NCI-H526 (cell line): ENCODE results near the gene SLC6A8.

ENCODE experiments used
- DNase-seq, 2 experiments: peaks; one replicate each; lab custom pipeline; 2025; lab: John Stamatoyannopoulos, UW

The SLC6A8 gene

DNA sequence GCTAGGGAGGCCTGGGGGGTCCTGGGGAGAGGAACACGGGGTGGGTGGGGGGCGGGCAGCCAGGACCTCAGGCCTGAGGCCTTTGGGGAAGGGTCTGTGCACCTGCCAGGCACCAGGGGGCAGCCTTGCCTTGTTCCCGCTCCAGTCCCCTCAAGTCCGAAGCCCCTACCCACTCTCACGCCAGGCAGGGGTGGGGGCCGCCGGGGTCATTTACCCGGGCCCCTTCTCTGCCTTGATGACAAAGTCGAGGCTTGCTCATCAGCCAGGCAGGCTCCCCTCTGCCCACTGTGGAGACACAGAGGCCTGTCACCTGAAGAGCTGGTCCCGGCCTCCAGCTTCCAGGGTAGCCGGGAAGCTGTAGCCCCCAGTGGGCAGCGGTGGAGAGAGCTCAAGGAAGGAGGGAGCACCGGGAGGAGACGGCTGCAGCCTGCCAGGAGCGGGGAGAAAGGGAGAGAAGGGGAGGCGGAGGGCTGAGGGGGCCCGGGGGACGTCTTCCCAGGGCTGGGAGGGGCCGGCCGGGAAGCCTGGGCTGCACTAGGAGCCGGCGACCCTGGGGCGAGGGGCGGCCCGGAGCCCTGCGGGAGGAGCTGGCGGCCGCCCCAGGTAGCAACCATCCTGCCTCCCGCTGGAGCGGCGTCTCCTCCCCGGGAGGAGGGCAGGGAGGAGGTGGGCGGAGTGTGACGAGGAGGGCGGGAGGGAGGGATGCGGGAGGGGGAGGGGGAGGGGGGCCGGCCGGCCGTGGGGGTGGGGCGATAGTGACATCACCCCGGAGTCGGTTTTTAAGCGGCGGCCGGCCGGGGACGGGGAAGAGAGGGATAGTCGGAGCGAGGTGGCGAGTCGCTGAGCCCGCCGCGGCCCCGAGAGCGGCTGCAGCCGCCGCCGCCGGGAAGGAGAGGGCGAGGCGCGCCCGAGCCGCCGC, at the start of gene SLC6A8:
SLC6A8 (plus strand) TSS at position 806 of the 919 bp plus-strand sequence. CDS start 649 bp downstream, outside the sequence.
- peak; percentile 50 to 79 for DNase-seq

DNA sequence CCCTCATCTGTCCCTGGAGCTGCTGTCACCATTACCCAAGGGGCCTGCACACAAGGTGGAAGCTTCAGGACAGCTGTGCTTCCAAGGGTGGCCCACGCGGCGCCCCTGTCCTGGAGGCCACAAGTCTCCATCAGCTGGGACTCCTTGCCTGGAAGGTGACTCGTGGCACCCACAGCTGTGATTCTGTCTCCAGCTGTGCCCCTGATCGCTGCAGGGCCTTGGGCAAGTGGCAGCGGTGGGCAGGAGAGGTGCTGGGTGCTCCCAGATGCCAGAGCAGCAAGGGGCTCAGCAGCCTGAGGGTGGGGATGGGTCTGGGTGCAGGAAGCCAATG, 49.7 kb upstream of the SLC6A8 start:
- no peak for DNase-seq

DNA sequence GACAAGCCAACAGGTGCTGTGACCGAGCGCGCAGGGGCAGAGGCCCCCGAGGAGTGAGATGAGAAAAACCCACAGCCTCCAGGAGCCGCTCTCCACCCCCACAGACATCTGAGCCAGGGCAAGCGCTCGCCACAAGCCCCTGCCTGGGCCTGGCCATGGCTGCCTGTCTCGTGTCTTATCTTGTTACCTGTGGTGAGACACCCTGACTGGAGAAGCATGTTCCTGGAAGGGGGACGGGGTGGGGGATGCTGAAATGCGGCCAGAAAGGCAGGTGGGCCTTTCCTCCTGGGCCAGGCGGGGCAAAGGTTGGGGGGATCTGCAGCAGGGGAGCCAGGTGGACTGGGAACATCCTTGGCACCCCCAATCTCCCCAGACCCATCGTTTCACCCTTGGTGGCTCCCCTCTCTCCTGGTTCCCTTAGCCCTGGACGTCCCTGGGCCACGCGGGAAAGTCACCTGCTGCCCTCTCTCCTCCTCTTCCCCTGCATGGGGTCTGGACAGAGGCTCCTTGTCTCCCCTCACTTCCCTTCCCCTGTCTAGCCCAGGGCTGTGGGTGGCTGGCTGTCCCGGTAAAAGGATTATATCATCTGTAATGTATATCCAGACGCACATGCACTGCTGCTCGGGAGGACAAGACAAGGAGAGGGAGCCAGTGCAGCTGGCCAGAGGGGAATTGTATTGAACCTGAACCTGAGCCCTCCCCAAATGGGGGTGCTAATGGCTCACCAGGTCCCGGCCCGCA, 49.1 kb upstream of the SLC6A8 start:
- no peak for DNase-seq

DNA sequence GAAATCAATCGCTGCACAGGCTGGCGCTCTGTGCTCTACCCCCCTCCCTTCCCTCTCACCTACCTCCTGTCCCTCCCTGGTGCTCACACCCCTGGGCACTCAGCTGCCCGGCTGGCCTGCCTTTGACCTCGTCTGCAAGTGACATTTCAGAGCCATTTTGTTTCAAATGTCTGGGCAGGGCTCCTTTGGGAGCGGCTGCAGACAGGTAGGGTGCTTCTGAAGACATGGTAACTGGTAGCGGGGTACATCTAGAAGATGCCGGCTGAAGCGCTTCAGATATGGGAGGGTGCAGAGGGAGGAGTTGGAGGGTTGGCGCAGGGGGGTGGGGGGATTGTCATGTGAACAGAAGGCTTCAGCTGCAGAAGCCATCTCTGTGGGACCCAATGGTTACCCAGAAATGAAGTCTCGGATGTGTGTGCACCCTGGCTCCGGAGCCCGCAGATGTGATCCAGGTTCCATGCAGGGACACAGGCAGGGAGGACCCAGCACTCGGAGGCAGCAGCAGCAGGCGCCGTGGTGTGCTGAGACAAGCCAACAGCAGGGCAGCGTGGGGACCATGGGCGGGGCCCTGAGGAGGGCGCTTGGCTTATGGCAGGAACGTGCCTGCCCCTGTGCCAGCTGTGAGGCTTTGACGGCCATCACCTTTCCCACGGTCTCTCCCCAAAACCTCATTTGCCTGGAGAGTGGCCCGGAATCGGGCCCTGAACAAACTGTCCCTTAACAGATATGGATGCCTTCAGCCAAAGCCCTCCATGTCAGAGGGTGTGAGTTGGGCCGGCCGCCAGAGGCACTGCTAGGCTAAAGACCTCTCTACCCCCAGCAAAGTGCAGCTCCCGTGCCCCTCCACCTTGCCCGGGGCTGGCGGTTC, 48.3 kb upstream of the SLC6A8 start:
- DNase-seq: no peak

DNA sequence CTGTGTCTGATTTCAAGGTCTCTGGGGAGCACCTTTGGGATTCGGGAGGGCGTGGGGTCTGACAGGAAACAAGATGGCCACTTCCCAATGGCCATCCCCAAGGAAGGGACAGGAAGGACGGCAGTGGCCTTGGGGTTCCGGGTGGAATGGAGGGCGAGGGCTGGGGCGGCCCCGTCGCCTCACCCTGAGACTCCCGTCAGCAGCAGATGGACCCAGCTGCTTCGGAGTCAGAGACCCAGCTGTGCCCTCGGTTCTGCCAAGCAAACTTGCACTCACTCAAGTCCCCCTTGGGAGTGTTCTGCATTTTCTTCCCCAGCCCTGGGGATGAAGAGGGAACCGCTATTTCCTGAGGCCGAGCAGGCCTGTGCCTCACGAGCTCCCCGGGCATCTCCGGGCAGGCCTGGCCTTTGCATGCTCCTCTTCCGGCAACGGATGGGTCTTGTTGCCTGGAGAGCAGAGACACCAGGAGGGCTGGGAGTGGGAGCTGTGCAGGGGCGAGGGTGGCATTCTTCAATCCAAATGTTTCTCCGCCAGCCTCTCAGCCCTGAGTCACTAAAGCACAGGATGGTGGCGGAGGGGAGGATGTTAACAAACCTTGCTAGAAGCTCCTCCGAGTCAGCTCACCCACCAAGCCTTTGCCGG, 47.6 kb upstream of the SLC6A8 start:
- DNase-seq: no peak

DNA sequence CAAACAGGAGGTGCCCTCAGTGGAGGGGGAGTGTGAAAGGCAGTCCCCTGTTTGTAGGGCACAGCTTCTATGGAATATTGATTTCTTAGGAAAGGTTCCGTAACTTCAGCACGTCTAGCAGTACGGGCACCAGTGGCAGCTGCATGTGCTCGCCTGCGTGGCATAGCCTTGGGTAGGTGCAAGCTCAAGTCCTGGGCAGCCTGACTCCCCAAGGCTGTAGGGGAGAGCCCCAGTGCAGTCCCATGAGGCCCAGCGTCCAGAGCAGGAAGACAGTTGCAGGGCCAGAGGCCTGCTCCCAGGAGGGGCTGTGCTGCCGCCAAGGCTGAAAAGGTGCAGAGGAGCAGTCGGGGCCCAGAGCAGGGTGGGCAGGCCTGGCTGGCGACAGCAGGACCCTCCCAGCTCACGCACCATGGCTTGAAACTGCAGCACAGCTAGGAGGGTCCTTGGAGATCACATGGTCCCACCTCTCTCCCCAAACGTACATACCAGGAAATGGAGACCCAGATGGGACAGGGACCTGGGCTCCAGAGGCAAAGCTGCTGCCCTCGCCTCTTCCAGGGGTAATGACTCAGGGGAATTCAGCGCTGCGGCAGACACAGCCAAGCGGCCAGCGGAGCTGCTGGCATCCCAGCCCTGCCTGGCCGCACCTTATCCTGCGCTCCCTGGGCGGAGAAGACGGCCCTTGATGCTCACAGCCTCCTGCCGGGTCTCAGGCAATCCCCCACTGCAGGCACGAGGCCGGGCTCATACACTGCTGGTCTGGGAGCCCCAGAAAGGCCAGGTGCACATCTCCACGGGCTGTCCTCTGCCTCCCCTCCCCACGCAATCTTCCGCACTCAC, 46.8 kb upstream of the SLC6A8 start:
- DNase-seq: no peak

DNA sequence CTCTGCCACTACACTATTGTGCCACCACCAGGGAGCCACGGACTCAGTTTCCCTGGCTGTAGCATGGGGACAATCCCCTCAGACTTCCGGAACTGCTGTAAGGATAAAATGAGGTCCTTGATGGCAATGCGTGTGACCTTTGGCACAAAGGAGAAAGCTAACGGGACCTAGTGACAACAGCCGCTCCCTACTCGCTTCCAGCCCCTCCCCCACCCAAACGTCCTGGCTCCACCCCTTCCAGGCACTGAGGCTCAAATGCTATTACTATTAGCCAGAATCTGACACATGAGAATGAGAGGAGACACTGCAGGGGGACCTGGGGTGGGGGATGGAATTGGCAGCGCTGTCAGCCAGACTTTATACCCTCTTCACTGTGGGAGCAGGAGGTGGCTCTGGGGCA, 46.1 kb upstream of the SLC6A8 start:
- no peak for DNase-seq

DNA sequence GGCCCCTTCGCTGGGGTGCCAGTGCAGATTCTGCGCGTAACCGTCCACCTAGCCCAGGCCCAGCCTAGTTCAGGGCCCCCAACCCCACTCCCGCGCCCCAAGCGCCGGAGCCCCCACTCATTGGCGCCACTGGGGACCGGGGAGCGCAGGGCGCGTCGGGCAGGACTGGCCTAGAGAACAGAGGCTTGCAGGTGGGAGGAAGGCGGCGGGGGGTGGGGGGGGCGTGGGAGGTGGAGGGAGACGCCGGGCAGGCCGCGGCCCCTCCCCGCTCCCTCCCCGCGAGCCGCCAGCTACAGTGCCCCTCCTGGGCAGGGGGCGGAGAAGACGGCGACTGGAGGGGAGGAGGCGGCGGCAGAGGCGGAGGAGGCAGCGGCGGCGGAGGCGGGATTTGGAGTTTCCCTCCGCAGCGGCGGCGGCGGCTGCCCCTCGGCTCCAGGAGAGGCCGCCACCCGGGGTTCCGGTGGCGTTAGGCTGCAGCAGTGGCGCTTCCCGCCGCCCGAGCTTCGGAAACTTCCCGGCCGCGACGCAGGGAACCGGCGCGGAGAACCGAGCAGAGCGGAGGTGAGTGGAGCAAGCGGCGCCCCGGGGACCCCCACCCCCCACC, 45.6 kb upstream of the SLC6A8 start:
- peak; percentile 7 to 53 for DNase-seq

DNA sequence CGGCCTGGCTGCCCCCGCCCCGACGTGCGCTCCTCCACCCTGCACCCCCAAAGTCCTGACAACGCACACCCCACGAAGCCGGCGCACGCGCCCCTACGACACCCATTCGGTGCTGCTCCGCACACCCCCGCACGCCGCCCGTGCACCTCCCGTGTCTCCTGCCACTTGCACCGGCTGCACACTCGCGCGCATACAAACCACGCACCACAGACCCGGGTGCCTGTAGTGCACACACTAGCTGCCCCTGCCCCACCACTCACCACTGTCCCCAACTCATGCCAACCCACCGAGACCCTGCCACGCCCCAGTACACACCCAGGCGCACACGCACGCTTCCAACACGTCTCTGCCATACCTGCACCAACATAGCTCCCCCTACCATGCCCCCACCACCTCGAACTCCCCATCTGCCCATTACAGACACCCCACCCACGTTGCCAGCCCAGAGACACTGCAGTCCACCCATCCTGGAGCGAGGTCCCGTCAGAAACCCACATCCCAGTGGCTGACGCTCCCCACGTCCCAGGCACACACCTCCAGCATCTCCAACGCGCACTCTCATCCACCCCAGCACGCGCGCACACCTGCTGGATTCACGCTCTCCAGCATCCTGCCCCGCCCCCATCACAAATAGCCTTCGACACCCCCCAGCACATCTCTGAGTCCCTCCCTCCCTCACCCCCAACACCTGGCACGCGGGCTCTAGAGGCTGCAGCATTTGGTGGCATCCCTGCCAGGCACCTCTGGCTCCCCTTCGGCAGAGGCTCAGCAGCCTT, 44.9 kb upstream of the SLC6A8 start:
- no peak for DNase-seq

DNA sequence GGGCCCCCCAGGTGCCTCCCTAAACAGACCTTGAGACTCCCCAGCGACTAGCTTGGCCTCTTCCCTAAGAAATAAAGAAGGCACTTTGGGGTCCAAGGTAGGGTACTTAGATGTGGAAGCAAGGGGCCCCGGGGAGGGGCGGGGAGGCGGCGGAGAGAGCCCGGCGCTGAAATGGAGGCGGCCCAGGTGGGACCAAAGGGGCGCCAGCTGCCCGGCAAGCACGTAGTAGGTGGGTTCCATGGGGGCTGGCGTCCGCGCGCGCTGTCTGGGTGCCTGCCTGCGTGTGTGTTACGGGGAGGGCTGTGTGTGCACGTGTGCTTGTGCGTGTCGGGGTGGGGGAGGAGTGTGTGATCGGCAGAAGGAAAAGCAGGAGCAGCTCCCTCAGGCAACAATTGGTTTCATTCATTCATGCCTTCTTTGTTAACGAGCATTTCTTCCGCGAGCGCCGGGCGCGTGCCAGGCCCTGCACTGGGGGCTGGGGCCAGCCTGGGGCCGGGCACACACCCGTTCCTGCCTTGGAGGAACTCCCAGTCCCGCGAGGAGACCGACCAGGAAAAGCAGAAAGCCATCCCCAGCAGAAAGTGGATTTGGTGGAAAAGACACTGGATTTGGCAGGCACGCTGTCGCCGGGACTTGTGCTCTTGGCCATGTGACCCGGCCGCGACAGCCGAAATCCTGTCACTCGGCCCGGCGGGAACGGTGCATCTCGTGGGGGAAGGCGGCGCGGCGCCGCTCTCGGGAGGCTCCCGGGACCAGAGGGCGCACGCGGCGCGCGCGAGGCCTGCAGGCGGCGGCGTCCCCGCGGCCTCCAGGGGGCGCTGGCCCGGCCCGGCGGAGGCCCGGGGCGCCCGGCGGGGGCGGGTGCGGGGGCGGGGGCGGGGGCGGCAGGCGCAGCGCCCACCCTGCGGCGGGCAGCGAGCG, 44.0 kb upstream of the SLC6A8 start:
- peak; percentile 16 to 58 for DNase-seq

DNA sequence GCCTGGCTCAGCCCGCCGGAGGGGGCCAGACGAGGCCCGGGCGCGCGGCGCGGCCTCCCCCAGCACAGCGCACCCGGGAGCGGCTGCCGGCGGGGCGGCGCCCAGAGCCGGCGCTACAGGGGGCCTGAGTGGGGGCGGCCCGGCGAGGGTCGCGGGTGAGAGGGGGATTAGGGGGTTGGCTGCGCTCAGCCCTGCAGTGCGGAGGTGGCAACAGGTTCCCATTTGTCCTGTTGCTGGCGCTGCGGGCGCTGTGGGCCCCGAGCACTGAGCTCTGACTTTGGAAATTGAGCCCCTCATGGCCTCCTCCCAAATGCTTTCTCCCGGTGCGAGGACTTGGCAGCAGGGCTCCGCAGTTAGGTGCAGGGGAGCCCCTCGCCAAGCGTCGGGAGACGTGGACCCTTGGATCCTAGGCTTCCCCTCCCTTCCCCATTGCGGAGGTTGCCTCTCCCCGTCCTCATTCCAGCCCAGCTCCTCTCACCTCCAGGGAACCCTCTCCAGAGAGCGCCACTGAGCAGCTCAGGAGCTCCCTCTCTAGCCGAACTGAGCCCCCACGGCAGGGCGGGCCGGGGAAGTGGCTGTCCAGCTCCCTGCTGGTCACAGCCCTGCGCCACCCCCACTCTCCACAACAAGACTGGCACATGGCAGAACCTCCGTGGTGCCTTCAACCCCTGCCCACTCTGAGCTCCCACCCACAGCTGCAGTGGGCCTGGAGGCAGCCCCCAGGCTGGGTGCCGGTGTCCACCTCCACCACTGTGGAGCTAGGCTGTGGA, 43.2 kb upstream of the SLC6A8 start:
- DNase-seq: peak in 1 of 2 experiments; percentile 42

DNA sequence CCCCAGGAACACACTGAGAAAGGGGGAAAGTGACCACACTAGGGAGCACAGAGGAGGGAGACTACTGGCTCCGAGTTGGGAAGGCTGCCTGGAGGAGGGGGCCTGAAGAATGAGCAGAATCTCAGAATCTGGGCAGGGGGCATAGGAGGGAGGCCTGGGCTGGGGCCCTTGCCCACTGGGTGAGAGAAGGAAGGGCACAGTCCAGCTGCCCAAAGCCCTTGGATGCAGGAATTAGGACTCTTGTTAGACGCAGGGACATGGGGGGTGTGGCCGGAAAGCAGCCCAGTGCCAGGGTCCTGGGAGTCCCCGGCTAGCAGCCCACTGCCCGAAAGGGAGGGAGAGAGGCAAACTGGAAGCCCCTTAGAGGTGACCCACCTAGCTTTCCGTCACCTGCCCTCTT, 42.6 kb upstream of the SLC6A8 start:
- DNase-seq: no peak

DNA sequence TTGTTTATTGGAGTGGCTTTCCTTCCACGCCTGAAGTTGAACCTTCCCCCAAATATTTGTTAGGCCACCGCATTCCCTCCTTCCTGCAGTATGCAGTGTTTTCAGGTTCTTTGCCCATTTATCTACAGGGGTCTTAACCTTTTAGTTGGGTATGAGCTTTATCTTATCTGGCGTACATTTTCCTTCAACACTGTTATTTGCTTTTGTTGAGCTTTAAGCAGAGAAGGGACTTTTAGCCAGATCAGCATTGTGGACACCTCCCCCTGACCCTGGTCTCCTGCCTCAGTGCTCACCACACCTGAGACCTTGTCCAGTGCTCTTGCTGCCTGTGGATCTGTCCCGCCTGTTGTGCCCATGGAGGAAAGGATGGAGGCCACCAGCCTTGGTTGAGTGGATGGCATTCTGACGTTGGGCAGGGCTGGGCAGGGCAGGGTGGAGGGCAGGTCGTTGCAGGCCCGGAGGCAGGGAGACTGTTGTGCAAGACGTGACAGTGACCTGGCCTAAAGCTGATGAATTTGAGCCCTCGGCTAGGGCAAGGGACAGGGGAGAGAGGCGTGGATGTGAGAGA, 41.7 kb upstream of the SLC6A8 start:
- no peak for DNase-seq

DNA sequence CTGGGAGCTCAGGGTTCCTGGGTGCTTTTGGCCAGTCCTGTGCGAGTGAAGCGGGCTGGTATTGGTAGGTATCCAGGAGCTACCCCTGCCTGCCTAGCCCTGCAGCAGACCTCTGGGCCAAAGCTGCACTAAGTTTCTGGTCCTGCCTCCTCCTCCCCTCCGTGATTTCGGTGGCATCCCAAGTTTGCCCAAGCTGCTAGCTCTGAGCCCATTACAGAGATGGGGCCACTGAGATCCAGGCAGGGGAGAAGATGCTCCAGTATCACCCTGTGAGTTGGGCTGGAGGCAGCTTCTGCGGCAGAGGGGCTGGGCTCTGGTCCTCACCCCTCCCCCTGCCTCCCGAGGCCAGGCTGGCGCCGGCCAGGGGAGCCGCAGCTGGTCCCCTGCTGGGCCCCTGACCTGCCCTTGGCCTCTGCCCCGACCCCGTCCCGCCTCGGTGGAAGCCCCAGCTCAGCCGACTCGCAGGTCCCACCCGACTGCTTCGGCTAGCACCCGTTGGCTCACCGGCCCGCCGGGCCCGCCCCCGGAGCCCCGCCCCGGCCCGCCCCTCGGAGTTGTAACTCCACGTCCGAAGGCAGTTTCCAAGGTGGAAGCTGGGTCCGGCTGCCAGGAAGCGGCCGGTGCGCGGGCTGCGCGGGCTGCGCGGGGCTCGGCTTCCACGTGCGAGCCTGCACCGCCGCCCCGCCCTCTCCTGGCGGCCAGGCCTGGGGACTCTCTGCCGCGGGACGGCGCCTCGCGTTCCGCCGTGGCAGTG, 40.9 kb upstream of the SLC6A8 start, which contains the start of gene DUSP9:
DUSP9 (plus strand) TSS at position 584 of the 754 bp plus-strand sequence. CDS start 751 bp downstream, outside the sequence.
- DNase-seq: peak in 1 of 2 experiments; percentile 75

DNA sequence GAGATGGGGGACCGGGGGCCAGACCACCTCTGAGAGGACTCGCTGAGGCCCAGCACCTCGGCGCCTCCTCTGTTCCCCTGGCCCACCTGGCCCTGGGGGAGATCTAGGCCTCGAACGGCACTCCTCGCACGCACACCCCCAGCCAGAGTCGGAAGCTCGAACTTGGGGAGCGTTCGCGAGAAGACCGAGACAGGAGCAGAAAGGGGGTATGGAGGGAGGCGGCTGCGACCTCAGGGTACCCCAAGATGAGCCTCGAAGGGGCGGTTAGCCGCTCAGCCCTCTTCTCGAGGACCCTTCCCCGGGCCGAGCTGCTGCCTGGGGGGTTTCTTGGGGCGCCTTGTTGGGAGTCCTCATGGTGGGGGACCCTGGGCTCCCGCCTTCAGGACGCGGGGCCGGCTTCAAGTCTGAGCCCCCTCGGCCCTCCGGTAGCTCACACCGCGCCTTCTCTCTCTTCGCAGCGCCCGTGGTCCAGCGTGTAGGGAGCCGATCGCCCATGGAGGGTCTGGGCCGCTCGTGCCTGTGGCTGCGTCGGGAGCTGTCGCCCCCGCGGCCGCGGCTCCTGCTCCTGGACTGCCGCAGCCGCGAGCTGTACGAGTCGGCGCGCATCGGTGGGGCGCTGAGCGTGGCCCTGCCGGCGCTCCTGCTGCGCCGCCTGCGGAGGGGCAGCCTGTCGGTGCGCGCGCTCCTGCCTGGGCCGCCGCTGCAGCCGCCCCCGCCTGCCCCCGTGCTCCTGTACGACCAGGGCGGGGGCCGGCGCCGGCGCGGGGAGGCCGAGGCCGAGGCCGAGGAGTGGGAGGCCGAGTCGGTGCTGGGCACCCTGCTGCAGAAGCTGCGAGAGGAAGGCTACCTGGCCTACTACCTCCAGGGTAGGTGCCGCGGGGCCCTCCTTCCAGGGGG, 40.0 kb upstream of the SLC6A8 start:
- DNase-seq: no peak
